ENCODE measurements around the gene C9orf57. TPM values are rescaled to one million over a fixed set of nuclear protein-coding genes. Genes with fewer than 3 reads are reported as not detected.
"Not testable (repeated sequence)": the region's sequence is repeated elsewhere in the genome, so short reads cannot be mapped to it uniquely, and the experiment has no call there.

C9orf57 gene, protein sequence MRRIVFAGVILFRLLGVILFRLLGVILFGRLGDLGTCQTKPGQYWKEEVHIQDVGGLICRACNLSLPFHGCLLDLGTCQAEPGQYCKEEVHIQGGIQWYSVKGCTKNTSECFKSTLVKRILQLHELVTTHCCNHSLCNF
- total RNA-seq (ENCODE audit: low replicate concordance): not detected in 2 replicates
- long read RNA-seq: 0 reads

DNA sequence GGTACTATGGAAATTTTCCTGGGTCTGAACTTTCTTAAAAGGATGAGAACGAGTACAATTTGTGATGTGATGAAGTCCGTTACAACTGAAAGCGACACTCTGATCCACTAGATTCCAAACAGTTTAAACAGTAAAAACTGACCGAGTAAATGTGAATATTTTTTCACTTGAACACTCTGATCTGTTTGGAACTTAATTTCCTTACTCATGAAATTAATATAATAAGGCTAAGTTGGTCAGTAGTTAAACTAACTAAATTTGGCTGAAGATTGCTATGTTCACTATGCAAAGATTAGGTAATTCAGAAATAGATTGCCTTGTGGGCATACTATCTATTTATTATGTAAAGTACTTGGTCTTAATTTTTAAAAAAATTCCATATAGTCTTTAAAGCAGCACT lies at the start of gene C9orf57:
C9orf57 (minus strand) TSS at position 101 of the 400 bp plus-strand sequence. CDS start 1,282 bp downstream, outside the sequence.
- Mint-ChIP-seq H3K36me3 (no peaks in the 10 kb centered on the region), H3K27me3 (no peaks in the 10 kb centered on the region), H3K27ac (no peak within 1 kb of the TSS), H3K9me3 (no peaks in the 10 kb centered on the region), H3K4me1 (ENCODE audit: unreplicated experiment) (no peaks in the 10 kb centered on the region), H3K4me3 (no peak within 1 kb of the TSS)
- TF ChIP-seq, protein P1, sequence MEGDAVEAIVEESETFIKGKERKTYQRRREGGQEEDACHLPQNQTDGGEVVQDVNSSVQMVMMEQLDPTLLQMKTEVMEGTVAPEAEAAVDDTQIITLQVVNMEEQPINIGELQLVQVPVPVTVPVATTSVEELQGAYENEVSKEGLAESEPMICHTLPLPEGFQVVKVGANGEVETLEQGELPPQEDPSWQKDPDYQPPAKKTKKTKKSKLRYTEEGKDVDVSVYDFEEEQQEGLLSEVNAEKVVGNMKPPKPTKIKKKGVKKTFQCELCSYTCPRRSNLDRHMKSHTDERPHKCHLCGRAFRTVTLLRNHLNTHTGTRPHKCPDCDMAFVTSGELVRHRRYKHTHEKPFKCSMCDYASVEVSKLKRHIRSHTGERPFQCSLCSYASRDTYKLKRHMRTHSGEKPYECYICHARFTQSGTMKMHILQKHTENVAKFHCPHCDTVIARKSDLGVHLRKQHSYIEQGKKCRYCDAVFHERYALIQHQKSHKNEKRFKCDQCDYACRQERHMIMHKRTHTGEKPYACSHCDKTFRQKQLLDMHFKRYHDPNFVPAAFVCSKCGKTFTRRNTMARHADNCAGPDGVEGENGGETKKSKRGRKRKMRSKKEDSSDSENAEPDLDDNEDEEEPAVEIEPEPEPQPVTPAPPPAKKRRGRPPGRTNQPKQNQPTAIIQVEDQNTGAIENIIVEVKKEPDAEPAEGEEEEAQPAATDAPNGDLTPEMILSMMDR (conservative IDR thresholded peaks at IDR 0.05): no peak
- DNase-seq (ENCODE audit: extremely low spot score, unreplicated experiment): no peak

DNA sequence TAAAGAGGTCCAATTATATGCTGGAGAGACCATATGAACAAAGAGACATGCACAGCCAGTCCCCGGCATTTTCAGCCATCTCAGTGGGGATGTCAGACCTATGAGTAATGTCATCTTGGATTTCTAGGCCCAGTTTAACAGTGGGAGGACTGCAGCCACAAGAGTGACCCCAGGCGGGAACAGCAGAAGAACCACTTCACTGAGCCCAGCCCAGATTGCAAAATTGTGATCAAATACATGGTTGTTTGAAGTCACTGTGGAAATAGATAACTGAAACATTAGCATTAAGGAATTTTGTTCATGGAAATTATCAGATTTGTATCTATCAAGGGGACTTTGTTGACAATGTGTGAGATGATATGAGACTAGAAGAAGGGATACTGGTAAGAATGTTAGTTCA lies 42.1 kb upstream of the C9orf57 start:
- Mint-ChIP-seq H3K4me1 (ENCODE audit: unreplicated experiment) (no peaks in the 10 kb centered on the region), H3K36me3 (no peaks in the 10 kb centered on the region), H3K4me3 (no peak overlapping the region), H3K9me3 (peaks cover 5% of the 10 kb centered on the region), H3K27me3 (no peaks in the 10 kb centered on the region), H3K27ac (no peak overlapping the region)
- TF ChIP-seq, protein P1 (conservative IDR thresholded peaks at IDR 0.05): no peak
- no peak for DNase-seq (ENCODE audit: extremely low spot score, unreplicated experiment)

- H3K36me3 Mint-ChIP-seq; H3K27ac Mint-ChIP-seq; H3K4me1 Mint-ChIP-seq (ENCODE audit: unreplicated experiment); H3K27me3 Mint-ChIP-seq; DNase-seq (ENCODE audit: extremely low spot score, unreplicated experiment); H3K9me3 Mint-ChIP-seq; H3K4me3 Mint-ChIP-seq: not testable (repeated sequence)
Observed at GRCh38 chr9:72095520-72095919, 35.1 kb upstream of the C9orf57 start.

GRCh38 chr9:72092820-72093219 lies 32.4 kb upstream of the C9orf57 start:
- Mint-ChIP-seq H3K4me3 (no peak overlapping the region), H3K27me3 (no peaks in the 10 kb centered on the region), H3K27ac (no peak overlapping the region), H3K4me1 (ENCODE audit: unreplicated experiment) (no peaks in the 10 kb centered on the region), H3K9me3 (no peaks in the 10 kb centered on the region), H3K36me3 (no peaks in the 10 kb centered on the region)
- no peak for DNase-seq (ENCODE audit: extremely low spot score, unreplicated experiment)
- TF ChIP-seq, protein P1 (conservative IDR thresholded peaks at IDR 0.05): no peak

DNA sequence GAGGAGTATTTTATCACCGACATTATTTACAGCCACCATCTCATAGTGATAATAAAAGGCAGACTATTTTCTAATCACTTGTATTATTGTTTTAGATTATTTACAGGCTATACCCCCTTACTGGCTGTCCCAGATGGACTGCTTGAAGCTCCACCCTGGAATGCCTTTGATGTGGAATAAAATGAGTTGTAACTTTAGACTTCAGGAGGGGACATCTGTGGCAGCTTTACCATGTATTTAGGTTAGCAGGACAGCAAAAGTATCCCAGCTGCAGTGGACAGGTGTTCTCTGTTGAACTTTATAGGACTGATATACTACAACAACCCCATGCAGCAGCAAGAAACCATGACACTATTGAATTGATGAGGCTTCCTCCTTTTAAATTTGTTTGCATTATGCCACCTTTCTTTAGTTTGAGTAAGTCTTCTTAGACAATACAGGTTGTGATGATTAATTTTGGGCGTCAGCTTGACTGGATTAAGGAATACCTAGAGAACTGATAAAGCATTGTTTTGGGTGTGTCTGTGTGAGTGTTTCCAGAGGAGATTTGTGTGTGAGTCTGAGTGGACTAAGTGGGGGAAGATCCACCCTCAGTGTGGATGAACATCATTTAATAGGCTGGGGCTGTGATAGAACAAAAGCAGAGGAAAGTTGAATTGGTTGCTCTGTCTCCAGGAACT lies 29.2 kb upstream of the C9orf57 start:
- no peak overlapping the region for H3K27ac Mint-ChIP-seq
- DNase-seq (ENCODE audit: extremely low spot score, unreplicated experiment): no peak
- no peaks in the 10 kb centered on the region for H3K9me3 Mint-ChIP-seq
- no peaks in the 10 kb centered on the region for H3K36me3 Mint-ChIP-seq
- no peaks in the 10 kb centered on the region for H3K27me3 Mint-ChIP-seq
- TF ChIP-seq, protein P1 (conservative IDR thresholded peaks at IDR 0.05): no peak
- H3K4me1 Mint-ChIP-seq (ENCODE audit: unreplicated experiment): no peaks in the 10 kb centered on the region
- no peak overlapping the region for H3K4me3 Mint-ChIP-seq

DNA sequence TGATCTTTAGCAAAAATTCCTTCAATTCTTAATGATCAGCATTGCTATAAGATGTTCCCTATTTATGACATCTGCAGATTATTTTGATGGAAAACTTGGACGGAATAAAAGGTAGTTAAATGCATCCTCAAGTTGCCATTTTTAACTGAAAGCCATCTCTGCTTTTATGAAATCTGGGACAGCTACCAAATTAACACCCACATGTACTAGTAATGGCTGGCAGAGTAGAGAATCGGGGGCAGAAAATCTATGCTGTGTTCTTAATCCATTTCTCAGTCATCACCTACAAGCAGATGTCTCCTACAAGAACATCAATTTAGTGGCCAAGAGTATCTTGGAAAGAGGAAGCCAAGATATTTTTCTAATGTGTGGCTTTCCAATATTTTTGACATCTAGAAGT lies 22.1 kb upstream of the C9orf57 start:
- Mint-ChIP-seq H3K9me3 (no peaks in the 10 kb centered on the region), H3K4me1 (ENCODE audit: unreplicated experiment) (no peaks in the 10 kb centered on the region), H3K27me3 (no peaks in the 10 kb centered on the region), H3K4me3 (no peak overlapping the region), H3K36me3 (no peaks in the 10 kb centered on the region), H3K27ac (no peak overlapping the region)
- DNase-seq (ENCODE audit: extremely low spot score, unreplicated experiment): no peak
- TF ChIP-seq, protein P1 (conservative IDR thresholded peaks at IDR 0.05): no peak

GRCh38 chr9:72074666-72075065 lies 14.3 kb upstream of the C9orf57 start:
- H3K4me3 Mint-ChIP-seq; H3K4me1 Mint-ChIP-seq (ENCODE audit: unreplicated experiment); H3K27ac Mint-ChIP-seq; H3K27me3 Mint-ChIP-seq; DNase-seq (ENCODE audit: extremely low spot score, unreplicated experiment); H3K36me3 Mint-ChIP-seq; H3K9me3 Mint-ChIP-seq: not testable (repeated sequence)

All from type B pancreatic cell (in vitro differentiated cells).